Stimulated activated CD8-positive, alpha-beta memory T cell treated with anti-CD3 and anti-CD28 coated beads, Interleukin-7, amount 100 ng/mL, for 4 hours (primary cell): ENCODE measurements around the gene ALOX12.
A peak's percentile ranks its signal among the peaks of the same experiment; 100 is the strongest.

ENCODE experiments used
- DNase-seq, 2 donors: peaks; one replicate each; pipeline ENCODE4 v3.0.0-alpha.2; 2020; ENCODE audit warnings: low read depth in 2 of 2

Gene ALOX12

DNA sequence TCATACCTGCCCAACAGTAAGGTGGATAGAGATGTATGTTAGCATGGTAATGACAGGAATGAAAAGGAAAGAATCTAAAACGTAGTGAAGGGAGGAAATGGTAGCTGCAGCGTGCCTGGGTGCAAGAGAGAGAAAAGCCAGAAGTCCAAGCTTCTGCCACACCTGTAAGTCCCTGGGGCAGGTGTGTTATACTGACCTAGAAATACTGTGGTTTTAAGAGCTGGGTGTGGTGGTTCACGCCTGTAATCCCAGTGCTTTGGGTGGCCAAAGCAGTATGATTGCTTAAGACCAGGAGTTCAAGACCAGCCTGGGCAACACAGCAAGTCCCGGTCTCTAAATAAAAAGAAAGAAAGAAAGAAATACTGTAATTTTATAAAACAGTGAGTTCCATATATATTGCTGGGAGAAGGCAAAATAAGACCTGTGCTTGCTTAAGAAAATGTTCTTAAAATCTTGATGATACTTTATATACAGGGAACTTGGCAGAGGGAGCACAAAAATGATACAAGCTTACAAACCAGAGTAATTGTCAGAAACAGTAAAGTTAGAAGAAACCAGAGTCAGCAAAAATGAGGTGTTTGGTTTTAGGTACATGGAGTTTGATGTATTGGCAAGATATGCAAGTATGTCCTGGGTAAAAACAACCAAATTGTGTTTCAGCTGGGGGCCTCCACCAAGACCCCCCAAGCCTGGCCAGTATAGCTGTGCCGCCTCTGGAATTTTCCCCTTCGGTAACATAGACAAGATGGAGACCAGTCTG lies 6.6 kb downstream of the ALOX12 start:
- DNase-seq, result no peak

DNA sequence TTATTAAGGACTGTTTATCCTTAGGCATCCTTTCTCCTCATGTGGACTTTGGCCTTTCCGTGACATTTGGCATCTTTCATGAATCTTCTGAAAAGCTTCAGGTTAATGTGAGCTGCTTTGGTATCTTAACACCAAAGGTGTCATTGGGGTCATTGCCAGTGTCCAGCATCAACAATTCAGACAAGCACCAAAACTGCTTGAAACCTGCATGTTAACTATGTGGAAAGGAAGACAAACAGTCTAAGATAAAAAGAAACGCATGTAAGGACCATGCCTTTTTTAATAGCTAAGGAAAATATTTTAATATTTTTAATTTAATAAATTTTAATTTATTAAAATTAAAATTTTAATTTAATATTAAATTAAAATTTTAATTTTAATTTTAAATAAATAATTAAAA lies 7.9 kb downstream of the ALOX12 start:
- DNase-seq, result no peak

DNA sequence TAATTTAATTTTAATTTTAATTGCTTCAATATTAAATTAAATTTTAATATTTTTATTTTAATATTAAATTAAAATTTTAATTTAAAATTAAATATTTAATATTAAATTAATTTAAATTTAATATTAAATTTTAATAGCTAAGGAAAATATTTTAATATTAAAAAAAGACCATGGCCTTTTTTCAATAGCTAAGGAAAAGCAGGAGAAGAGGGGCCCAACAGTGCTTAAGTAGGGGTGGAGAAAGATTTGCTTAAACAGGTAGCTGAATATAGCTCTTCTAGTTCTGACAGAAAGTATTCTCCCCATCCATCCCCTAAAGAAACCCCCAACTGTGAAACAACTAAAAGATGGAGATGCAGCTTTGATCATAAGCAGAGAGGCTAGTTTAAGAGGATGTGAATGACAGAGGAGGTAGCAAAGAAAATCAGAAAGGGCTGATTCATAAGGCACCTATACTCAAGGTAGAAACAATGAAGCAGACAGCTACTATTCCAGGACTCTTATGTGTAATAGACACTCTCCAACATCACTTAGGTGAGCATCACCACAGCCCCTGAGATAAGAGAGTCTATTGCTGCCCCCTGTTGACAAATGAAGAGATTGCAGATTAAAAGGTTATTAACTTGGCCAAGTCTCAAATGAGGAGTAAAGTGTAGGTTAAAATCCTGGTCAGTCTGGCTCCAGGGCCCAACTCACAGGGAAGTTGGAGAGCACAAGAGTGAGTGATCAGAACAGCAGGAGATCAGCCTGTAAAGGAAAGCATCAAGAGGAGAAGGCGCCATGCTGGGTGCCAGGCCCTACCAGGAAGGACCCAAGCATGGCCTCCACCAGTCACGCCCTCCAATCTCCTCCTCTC lies 8.8 kb downstream of the ALOX12 start:
- no peak for DNase-seq

DNA sequence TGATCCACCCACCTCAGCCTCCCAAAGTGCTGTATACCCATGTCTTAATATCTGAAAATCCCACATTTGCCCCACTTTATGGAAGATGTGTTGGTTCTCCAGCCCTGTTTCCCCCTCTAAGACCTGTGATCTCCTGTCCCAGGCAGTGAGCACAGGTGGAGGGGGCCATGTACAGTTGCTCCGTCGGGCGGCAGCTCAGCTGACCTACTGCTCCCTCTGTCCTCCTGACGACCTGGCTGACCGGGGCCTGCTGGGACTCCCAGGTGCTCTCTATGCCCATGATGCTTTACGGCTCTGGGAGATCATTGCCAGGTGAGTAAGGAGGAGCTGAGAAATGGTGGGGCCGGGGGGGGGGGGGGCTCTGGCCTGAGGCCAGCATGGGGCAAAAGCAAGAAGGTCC lies 9.9 kb downstream of the ALOX12 start:
- no peak for DNase-seq

DNA sequence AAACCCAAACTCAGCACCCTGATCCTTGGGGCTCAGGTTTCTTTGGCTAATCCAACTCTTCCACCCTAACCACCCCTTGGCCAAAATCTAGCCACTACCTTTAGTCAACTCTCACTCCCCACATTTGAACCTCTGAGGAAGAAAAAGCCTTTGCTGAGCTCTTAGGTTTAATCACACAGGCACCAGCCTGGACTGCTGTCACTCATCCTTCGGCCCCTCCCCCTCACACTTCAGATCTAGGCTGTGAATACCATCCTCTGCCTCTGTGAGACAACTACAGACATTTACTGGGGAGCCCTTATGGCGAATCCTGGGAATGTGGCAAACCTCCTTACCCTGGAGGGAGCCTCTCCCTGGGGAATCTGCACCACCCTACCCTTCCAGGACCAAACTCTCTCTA lies 11.3 kb downstream of the ALOX12 start:
- DNase-seq, result no peak

DNA sequence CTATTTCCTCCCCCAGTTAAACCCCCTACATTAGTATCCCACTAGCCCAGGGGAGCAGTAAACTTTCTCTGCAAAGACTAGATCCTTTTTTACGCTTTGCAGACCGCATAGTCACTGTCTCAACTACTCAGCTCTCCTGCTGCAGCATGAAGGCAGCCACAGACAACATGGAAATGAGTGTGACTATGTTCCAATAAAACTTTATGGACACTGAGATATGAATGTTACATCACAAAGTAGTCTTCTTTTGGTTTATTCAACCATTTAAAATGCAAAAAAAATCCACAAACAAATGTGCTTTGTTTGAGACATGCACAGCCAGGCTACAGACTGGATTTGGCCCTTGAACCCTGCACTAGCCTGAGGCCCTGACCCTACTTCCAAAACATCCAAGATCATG lies 14.7 kb downstream of the ALOX12 start:
- DNase-seq, result no peak

DNA sequence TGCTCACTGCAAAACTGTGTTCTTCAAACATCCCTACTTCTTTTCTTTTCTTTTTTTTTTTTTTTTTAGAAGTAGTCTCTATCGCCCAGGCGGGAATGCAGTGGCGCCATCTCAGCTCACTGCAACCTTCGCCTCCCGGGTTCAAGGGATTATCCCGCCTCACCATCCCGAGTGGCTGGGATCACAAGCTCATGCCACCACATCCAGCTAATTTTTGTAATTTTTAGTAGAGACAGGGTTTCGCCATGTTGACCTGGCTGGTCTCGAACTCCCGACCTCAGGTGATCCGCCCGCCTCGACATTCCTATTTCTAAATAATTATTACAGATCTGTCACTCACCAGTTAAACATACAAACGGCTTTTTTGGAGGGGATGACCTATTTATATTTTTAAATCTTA lies 15.6 kb downstream of the ALOX12 start:
- DNase-seq, result no peak

DNA sequence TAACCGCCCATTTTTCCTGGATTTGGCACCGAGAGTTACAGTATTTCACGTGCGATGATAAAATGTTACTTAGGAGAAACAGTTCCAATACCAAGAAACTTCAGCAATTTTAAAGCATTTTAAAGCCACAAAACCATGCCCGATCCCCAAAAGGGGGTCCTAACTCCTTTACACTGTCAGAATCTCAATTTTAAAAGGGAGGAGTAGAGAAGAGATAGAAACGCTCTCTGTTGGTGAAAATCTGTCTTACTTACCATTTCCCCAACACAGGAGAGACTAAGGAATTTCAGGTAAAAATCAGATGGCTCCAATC lies 16.0 kb downstream of the ALOX12 start:
- DNase-seq, result no peak

DNA sequence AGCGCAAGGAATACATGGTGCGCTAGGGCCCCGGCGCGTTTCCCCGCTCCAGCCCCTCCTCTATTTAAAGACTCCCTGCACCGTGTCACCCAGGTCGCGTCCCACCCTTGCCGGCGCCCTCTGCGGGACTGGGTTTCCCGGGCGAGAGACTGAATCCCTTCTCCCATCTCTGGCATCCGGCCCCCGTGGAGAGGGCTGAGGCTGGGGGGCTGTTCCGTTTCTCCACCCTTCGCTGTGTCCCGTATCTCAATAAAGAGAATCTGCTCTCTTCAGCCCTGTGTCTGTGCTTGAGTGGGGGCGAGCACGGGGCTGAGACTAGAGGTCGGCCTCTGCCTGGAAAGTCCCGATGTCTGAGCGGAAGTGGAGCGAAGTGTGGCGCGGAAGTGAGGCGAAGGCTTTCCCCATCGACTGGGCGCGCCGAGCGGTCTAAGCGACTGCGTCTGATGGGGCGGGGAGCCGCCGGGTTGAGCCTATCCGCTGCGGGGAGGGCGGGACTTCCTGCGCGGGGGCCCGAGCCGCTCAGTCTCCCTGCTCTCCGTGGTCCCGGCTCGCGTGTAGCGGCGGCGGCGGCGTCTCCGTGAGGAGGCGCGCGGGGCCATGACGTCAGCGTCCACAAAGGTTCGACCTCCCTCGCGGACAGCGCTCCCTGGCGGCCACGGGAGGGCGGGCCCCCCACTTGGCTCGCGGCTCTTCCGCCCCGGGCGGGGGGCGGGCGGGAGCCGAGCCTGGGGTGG lies 18.6 kb downstream of the ALOX12 start:
- peak; percentile 95 to 99 for DNase-seq

DNA sequence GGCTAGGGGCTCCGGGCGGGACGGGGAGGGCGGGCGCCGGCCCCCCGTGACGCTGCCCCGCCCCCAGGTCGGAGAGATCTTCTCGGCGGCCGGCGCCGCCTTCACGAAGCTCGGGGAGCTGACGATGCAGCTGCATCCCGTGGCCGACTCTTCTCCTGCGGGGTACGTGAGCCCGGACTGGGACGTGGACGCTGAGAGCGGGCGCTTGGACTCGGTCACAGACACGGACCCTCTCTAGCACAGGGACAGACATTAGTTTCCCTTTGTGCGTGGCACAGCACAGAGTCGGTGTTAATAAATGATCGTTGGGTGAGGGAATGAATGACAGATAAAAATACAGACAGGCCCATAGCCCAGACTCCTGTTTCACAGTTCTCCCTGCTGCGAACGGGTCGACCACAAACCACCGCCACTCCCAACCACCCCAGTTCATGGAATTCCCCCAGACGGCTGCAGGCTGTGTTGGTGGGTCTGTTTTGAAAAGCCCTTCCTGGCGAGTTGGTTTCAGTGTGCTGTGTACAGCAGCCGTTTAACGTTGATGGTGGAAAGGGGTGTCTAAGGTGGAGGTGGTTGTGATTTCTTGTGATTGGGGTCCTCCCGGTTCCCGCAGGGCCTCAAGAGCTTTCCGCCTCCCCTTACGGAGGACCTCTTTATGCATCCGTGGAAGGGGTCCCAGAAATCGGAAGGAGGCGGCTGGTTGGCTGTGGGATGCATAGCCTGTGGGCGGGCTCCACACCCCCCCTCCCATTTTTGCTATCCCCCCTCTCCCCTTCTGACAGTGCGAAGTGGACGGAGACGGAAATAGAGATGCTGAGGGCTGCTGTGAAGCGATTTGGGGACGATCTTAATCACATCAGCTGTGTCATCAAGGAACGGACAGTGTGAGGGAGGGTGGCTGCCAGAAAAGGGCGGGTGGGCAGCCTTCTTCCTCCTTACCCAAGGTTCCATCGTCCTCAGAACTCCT lies 19.4 kb downstream of the ALOX12 start:
- DNase-seq, result peak; percentile 75 to 77

DNA sequence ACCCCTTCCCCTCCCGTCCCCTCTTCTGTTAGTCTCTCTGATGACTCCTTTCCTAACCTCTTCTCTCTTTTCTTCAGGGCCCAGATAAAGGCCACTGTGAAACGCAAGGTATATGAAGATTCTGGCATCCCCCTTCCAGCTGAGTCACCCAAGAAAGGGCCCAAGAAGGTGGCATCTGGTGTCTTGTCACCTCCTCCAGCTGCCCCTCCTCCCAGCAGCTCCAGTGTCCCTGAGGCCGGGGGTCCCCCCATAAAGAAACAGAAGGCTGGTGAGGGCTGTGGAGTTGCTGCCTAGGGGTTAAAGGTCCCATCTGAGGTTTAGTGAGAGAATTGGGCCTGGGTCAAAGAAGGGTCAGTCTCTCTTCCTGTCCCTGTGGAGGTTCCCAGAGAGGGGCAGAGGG lies 20.6 kb downstream of the ALOX12 start:
- no peak for DNase-seq

DNA sequence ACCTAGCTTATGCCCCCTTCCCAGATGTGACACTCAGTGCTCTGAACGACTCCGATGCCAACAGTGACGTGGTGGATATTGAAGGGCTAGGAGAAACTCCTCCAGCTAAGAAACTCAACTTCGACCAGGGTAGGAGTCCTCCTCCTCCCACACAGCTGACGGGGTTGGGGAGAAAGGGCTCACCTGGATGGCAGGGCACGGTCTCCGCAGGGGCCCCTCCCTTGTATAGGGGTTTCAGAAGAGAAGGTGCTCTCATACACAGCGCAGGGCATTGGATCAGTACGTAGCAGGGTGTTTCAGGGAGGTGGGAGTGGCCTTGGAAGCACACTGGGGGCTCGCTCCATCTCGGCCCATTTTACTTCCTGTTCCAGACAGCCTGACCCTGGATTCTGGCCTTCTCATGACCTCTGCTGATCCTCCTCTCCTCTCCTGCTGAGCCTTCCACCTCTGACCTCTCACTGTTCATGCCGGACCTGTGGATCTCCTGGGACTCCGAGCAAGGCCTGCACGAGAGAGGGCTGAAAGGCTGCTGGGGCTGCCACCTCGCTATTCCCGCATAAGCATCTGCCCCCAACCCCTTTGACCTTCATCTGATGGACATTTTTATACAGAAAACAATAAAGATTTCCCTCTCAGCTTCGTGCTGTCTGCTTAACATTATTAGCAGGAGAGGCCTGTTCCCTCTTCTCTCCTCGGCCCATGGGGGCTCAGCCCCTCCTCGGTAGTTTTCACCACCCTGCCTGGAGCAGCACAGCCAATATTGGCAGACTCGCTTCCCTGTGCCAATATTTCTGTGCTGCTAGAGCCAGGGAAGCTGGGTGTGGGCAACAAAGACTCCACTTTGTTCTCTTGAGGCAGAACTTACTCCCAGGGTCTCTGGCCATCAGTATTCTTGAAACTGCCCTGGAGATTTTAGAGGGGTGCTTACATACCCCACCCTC lies 21.3 kb downstream of the ALOX12 start:
- no peak for DNase-seq

DNA sequence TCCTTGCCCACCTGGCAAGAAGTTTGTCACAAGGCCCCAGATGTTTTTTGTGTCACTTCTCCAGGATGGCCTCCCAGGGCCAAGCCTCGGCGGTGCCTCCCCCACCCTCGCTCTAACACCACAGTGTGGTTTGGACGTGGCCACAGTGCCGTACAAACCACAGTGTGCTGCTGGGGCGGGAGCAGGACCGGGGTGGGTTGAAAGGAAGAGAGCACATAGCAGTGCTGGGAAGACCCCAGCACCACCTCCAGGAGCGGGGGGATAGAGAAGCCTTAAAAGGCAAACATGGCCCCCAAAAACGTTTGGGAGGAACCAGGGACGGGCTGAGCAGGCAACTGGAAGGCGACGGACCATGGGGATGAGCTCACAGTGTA lies 22.0 kb downstream of the ALOX12 start:
- DNase-seq, result no peak

DNA sequence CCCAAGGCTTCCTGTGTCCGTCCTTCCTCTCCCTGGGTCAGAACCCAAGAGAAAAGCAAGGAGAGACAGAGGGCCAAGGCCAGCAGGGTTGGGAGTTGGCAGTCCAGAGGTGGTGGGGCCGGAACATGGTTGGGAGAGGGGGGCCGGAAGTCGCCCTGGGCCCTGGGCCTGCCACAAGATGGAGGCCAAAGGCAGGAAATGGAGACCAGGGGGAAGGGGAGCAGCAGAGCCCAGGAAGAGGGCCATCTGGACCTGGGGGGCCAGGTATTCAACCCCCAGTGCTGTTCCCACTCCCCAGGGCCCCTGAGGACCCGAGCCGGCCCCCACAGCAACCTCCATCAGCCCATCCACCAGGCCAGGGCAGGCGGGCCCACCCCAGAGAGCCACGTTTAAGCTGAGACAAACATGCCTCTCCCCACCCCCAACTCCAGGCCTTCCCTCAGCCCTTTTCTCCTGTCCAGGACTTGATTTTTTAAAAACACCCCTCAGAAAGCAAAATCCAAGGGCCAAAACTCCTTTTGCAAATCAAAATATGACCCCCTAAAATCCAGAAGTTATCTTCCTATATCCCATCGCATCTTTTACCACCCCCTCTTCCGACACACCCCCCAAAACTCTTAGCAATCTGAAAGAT lies 22.6 kb downstream of the ALOX12 start:
- DNase-seq, result no peak

DNA sequence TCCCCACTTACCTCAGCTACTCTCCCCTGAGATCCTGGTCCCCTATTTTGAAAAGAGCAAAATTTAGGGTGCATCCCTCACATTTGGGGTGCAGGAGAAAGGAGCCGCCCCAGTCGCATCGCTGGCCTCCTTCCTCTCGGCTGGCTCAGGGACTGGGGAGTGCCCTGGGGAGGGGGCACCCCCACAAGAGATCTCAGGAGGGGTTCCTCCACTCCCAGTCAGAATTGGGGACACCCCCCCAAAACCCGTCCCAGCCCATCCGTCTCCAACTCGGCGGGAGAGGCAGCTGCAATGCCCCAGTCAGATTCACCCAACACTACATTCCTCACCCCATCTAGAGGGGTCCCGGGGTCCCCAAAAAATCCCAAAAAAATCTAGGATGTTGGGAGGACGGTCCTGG lies 23.5 kb downstream of the ALOX12 start:
- DNase-seq, result no peak

DNA sequence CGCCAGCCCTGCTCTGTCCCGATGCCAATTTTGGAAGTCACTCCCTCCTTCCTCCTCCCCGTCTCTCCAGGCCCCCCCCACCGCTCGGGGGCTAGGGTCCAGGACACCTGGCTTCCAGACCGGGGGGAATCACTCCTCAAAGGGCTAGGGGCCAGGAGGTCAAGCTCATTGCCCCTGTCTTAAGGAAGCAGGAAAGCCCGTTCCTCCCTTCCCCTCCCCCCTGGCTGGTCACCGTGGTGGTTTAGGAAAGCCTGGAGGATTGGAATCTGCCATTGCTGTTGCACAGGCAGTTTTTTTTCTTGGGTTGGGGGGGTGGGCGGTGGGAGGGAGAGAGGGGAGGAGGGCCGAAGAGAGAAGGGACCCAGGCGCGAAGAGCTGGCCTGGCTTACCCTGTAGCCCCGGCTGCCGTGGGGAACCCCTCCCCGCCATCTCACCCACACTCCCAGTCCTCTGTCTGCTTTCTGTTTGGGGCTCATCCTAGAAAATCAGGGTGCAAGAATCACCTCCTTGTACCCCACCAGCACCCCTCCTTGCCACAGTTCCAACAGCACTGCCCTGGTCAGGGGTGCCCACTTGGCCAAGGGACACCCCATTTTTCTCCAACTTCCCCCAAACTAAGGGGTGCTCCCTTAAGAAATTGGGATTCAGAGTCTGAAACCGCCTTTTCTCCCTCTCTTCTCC lies 24.1 kb downstream of the ALOX12 start:
- DNase-seq, result no peak

DNA sequence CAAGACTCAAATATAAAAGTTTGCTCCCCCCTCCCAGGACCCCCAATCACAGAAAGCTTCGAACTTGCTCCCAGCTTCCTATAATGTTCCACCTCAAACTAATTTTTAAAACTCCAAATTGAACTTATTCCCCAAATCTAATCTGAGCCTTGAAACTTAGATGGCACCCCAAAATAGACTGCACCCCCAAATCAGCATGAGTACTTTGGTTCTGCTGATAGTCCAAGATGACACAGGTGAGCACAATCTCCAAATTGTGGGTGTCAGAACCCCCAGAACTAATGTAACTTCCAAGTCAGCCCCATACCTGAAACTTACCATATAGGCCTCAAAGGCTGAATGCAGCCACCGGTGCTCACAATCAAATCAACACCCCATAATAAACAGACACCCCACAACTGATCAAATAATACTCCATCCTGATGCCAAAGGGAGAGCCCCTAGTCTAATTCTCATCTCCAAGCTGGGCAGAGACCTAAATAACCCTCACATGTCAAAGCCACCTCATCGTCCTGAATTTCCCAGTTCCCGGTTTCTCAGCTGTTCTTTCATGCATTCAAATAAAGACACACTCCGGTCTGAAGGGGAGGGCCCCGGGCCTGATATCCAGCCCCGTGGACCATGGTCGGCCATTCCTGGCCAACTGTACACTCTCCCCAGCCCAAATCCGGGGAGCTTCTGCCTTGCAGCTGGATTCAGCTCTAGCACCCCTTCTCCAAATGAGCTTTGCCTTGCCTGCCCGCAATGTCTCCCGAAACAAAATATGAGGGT lies 25.2 kb downstream of the ALOX12 start:
- DNase-seq, result no peak

DNA sequence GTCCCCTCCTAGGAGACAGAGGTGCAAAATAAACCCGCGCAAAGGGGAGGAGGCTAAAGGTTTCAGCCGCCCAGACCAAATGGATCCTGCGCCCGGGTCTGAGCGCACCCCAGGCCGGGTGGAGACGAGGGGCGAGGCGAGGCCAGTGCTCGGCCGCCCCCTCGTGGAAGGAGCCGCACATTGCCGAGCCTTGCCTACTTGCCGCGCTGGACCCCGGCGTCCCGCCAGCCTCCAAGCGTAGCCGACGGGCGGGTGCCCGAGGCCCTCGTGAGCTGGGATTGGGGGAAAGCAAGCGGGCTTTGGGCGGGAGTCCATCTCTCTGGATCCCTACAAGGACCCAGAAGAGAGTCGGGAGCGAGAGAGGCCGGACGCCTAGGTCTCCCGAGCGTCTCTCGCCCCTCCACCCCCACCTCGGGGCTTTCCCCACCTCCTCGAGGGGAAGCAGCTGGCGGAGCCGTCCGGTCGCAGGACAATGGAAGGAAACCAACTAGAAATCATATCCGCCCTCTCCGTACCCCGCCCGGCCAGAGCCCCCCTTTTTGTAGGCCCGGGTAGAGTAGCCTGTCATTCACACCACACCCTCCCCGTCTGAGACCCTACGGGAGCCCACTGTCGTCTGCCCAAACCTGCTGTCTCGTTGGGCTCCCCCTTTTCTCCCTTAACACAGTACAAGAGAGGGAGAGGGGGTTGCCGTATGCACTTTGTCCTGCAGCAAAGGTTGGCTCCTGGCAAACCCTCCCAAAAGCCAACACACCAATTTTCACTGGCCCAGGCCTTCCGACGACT lies 26.3 kb downstream of the ALOX12 start:
- peak in 1 of 2 donors; percentile 67 for DNase-seq
